HUDEP-2 (cell line): ENCODE measurements around the gene NLN.
"Not testable (repeated sequence)": the region's sequence is repeated elsewhere in the genome, so short reads cannot be mapped to it uniquely, and the experiment has no call there.

Experiments
- DNase-seq, 76 experiments: peaks; one replicate each; lab custom pipeline; 2025; ENCODE audit not compliant: unreplicated experiment in 76 of 76; lab: John Stamatoyannopoulos, UW

The NLN gene

DNA sequence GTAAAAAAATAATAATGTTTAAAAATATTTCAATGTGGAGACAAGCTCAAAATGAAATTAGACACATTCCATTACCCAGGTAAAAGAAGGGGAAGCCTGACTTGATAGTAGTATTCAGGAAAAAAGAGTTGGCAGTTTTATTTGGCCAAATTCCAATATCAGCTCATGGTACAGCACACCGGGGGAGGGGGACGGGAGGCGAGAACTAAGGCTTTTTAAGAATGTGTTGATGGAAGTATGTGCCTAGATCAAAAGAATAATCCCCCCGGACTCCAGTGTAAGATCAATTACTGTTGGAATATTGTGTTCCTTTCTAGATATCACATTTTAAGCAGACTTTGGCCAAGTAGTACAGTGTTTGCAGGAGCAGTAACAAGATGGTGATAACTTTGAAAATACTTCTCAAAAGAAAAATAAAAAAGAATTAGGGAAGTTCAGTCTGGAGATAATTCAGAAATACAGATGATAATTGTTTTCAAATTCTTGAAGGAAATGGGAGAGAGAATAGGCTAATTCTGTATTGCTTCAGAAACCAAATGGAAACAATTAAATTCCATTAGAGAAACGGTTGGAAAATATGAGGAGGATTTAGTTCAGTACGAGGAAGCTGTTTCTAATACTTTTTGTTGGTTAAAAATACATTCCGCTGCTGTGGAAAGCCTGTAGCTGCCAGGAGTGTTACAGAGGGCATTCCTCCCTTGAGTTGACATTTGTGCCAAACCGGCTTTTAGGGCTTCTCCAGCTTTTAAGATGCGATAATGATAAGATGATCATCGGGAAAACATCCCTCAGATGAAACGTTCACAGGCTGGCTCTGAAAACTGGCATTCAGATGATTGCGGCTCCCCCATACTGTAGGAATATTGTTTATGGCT lies 106.3 kb downstream of the NLN start:
- no peak for DNase-seq

DNA sequence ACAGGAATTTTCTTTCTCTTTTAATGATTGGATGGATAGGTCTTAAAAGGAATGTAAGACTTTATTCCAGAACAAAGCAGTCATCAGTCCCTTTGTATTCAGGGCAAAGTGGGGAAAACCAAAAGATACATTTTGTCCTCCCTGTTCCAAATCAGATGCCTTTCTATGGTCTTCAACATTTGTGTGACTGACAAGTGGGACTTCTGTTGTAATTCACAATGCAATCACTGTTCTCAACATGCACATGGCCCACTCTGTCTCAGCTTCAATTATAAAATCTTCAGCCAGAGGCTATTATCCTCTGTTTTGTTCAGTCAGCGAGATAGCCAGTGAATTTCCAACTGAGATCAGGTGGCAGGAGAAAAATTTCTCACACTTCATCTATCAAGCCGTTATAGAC lies 108.9 kb downstream of the NLN start:
- DNase-seq: no peak

DNA sequence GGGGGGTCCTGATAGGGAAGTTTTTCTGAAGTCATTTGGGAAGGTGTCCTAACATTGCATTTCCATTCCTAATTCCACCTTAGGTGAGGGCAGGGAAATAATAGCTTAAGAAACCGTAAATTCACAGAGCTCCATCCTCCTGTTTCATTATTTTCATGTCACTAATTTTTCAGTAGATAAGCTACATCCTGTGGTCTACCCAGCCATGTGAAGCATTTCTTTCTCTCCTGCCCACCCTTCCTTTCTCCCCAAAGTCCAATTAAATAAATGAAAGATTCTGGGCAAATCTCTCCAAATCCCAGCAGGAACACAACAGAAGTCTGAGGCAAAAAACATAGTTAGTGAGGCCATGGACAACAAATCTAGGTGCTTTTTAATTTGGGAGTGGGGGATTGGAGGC lies 109.3 kb downstream of the NLN start:
- no peak for DNase-seq

DNA sequence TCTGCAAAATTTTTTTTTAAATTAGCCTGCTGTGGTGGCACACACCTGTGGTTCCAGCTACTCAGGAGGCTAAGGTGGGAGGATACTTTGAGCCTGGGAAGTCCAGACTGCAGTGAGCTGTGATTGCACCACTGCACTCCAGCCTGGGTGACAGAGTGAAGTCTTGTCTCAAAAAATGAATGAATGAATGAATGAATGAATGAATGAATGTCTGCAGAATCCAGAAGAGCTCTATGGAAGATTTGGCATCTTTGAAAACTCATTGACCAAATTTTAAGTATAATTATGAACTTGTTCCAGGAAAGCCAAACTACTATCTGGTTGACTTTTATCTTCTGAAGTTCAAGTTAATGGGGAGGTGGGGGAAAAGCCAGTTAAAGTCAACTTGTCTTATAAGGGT lies 110.1 kb downstream of the NLN start:
- DNase-seq: no peak

DNA sequence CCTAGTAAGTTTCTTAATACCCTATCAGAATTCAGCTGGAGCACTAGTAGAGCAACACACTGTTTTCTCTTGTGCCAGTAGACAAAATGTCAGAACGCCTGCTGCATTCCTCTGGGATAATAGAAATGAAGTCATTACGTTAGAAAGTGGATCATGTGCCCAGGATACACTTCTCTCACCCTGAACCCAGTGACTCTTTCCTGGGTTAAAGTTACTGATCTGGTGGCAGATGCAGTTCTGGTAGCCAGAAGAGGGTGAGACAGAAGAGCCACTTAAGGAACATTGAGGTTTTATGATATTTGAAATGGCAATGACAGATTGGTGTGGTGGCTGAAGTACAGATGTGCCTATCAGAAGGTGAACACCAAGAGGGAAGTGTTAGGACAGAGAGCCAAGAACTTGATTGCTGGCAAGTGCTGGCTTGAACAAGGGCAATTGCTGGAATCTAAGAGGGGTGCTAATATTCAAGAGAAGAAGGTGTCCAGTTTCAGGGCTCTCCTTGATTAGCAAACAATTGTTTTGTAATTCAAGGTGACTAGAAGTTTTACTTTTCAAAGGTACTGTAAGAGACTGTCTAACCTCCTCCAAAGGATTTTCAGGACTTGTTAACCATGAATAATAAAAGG lies 110.7 kb downstream of the NLN start:
- no peak for DNase-seq

GRCh38 chr5:65833780-65834179 lies 111.8 kb downstream of the NLN start:
- DNase-seq: no peak

DNA sequence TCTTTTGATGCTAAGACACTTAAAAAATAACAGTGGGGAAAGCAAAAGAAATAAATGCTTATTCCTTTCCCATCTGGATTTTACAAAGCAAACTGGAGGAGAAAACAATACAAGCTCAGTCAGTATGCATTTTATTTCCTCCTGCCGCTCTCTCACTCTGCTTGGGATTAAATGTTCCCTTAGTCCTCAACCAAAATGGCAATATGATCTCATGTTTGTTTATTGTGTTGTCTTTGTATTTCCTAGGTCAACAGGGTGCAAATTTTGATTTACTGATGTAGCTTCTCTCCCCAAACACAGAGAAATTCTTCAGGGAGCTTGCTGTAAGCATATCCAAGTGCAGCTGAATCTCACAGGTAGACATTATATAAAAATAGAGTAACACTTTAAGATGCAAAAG lies 112.3 kb downstream of the NLN start:
- no peak for DNase-seq

- DNase-seq: no peak
Measured at GRCh38 chr5:65835191-65835590, 113.2 kb downstream of the NLN start.

- no peak for DNase-seq
Measured at GRCh38 chr5:65837139-65837538, 115.1 kb downstream of the NLN start.

DNA sequence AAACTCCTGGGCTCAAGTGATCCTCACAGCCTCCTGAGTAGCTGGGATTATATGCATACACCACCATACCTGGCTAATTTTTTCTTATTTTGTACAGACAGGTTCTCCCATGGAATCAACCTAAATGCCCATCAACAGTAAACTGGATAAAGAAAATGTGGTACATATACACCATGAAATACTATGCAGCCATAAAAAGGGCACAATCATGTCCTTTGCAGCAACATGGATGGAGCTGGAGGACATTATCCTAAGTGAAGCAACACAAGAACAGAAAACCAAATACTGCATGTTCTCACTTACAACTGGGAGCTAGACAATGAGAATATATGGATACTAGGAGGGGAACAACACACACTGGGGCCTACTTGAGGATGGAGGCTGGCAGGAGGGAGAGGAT lies 117.2 kb downstream of the NLN start:
- DNase-seq: not testable (repeated sequence)

GRCh38 chr5:65840071-65840470 lies 118.1 kb downstream of the NLN start:
- no peak for DNase-seq

DNA sequence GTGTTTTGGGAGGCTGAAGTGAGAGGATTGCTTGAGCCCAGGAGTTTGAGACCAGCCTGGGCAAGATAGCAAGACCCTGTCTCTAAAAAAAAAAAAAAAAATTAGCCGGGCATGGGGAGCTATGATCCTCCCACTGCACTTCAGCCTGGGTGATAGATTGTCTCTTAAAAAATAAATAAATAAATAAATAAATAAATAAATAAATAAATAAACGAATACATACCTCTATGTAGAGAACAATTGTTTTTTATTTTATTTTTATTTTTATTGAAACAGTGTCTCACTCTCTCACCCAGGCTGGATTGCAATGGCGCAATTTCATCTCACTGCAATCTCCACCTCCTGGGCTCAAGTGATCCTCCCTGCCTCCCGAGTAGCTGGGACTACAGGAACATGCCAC lies 122.8 kb downstream of the NLN start:
- DNase-seq: not testable (repeated sequence)

- no peak for DNase-seq
Measured at GRCh38 chr5:65846101-65846500, 124.1 kb downstream of the NLN start.

- DNase-seq: not testable (repeated sequence)
Measured at GRCh38 chr5:65847019-65847418, 125.0 kb downstream of the NLN start.

DNA sequence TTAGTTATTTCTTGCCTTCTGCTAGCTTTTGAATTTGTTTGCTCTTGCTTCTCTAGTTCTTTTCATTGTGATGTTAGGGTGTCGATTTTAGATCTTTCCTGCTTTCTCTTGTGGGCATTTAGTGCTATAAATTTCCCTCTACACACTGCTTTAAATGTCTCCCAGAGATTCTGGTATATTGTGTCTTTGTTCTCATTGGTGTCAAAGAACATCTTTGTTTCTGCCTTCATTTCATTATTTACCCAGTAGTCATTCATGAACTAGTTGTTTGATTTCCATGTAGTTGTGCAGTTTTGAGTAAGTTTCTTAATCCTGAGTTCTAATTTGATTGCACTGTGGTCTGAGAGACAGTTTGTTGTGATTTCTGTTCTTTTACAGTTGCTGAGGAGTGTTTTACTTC lies 127.9 kb downstream of the NLN start:
- DNase-seq: not testable (repeated sequence)

- DNase-seq: no peak
Measured at GRCh38 chr5:65854925-65855324, 132.9 kb downstream of the NLN start.

DNA sequence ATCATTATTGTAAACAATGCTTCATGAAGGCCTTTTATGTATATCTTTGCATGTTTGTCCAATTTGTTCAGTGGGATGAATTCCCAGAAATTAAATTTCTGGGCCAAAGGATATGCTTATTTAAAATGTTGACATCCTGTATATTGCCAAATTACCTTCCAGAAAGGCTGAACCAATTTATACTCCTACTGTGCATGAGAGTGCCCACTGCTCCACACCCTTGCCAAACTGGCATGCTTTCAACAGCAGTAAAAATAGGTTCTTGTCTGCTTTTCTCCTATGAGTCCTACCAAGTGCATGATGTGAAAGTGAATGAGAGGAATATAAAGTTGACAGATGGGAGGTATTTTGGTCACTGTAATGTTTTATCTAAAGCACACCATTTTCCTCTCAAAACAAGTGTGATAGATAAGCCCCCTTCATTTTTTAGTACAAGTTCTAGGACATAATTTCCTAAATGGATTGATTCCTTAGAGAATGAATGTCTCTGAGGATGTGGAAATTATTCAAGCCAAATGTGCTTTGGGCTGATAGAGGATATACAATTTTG lies 133.8 kb downstream of the NLN start:
- DNase-seq: no peak

GRCh38 chr5:65856520-65856919 lies 134.5 kb downstream of the NLN start:
- DNase-seq: no peak

DNA sequence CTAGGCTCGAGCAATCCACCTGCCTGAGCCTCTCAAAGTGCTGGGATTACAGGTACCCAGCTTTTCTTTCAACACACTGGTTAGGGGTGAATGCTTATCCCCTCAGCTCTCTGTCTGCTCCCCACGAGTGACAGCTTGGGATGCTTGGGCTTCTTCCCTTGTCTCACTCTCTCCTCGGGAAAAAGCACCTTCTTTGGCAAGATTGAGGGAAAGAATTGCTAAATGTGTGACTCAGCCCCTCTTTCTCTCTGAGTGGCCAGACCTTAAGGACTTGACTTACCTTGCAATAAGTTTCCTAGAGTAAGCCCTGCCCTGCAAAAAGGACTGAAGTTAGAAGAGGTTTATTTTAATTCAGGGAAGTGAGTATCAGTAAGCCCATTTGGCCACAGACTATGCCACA lies 136.3 kb downstream of the NLN start:
- no peak for DNase-seq

DNA sequence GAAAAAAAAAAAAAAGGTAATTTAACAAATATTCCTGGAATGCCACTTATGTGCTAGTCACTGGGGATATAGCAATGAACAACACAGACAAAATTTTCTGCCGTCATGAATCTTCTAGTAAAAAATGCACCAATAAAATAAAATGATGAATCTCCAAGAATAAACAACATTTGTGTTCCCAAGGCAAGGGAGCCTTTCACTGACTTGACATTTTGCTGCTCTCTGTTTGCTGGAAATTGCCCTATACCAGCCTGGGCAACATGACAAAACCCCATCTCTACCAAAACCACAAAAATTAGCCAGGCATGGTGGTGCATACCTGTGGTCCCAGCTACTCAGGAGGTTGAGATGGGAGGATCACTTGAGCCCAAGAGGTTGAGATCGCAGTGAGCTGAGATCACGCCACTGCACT lies 139.8 kb downstream of the NLN start:
- DNase-seq: no peak

GRCh38 chr5:65862384-65862783 lies 140.4 kb downstream of the NLN start:
- no peak for DNase-seq

DNA sequence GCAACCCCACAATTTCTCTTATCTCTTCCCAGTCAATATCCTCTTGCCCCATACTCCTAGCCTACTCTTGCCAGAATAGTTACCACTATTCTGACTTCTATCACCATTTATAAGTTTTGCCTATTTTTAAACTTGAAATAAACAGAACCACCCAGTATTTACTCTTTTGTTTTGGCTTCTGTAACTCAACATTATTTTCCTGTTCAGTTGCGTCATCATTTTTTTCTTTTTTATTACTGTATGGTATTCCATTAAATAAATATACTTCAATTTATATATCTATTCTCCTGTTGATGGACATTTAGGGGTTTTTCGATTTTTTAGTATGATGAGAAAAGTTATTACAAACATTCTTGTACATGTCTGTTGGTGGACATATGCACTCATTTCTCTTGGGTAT lies 141.7 kb downstream of the NLN start:
- no peak for DNase-seq
